HG02852 (cell line): ENCODE measurements around the gene DPP8.
"Not testable (repeated sequence)": the region's sequence is repeated elsewhere in the genome, so short reads cannot be mapped to it uniquely, and the experiment has no call there.

Experiments used
- ATAC-seq: cut with Tn5 transposase; IDR thresholded peaks from one replicate; pipeline ENCODE4 v1.9.1; 2021; ENCODE audit warnings: mild to moderate bottlenecking, moderate library complexity; ENCODE audit not compliant: unreplicated experiment

DPP8 gene

GRCh38 chr15:65516997-65517865 is at the start of gene DPP8:
Gene DPP8 (minus strand): TSS chr15:65517689. CDS start chr15:65512553, 5,136 bp downstream.
- ATAC-seq, result peak; percentile 91

- ATAC-seq, result no peak
Measured at GRCh38 chr15:65561934-65562333, 44.4 kb upstream of the DPP8 start.

GRCh38 chr15:65559941-65560340 is 42.5 kb upstream of the DPP8 start:
- ATAC-seq, result no peak

GRCh38 chr15:65558997-65559760 is 41.7 kb upstream of the DPP8 start:
- no peak for ATAC-seq

GRCh38 chr15:65558336-65558735 is 40.8 kb upstream of the DPP8 start:
- ATAC-seq, result no peak

GRCh38 chr15:65556622-65557021 is 39.1 kb upstream of the DPP8 start:
- ATAC-seq, result no peak

GRCh38 chr15:65553691-65554090 is 36.2 kb upstream of the DPP8 start:
- ATAC-seq, result no peak

- ATAC-seq, result not testable (repeated sequence)
Measured at GRCh38 chr15:65552851-65553250, 35.4 kb upstream of the DPP8 start.

- ATAC-seq, result no peak
Measured at GRCh38 chr15:65551183-65551582, 33.7 kb upstream of the DPP8 start.

- no peak for ATAC-seq
Measured at GRCh38 chr15:65550681-65551098, 33.2 kb upstream of the DPP8 start.

- ATAC-seq, result not testable (repeated sequence)
Measured at GRCh38 chr15:65549288-65549687, 31.8 kb upstream of the DPP8 start.

- ATAC-seq, result no peak
Measured at GRCh38 chr15:65547841-65548240, 30.4 kb upstream of the DPP8 start.

GRCh38 chr15:65541231-65541820 is 23.8 kb upstream of the DPP8 start:
- no peak for ATAC-seq

GRCh38 chr15:65540314-65540713 is 22.8 kb upstream of the DPP8 start:
- ATAC-seq, result no peak

GRCh38 chr15:65535192-65535591 is 17.7 kb upstream of the DPP8 start:
- no peak for ATAC-seq

GRCh38 chr15:65533057-65533756 is 15.7 kb upstream of the DPP8 start:
- ATAC-seq, result no peak

GRCh38 chr15:65532738-65533051 is 15.2 kb upstream of the DPP8 start:
- no peak for ATAC-seq

- peak; percentile 68 for ATAC-seq
Measured at GRCh38 chr15:65530318-65531111, 13.0 kb upstream of the DPP8 start, which contains the start of gene HACD3. Gene HACD3 (plus strand): TSS chr15:65530463. CDS start chr15:65530632, 169 bp downstream.

GRCh38 chr15:65529762-65530317 is 12.4 kb upstream of the DPP8 start:
- peak; percentile 10 for ATAC-seq
